Fibroblast of mammary gland (primary cell): ENCODE results near the gene NHSL2.
"Not testable (repeated sequence)": the region's sequence is repeated elsewhere in the genome, so short reads cannot be mapped to it uniquely, and the experiment has no call there.

ENCODE experiments used
- DNase-seq: peaks from one replicate; pipeline ENCODE4 v3.0.0-alpha.2; 2010; ENCODE audit warnings: low read depth
- H3K4me3 ChIP-seq: 2 replicates; pipeline ENCODE4 v1.5.1; 2011; ENCODE audit warnings: low read depth, mild to moderate bottlenecking, low read length, moderate library complexity; ENCODE audit not compliant: control insufficient read depth
- CTCF ChIP-seq: conservative IDR thresholded peaks from 2 replicates; pipeline ENCODE4 v1.5.1; 2011; ENCODE audit warnings: low read depth, low read length, inconsistent platforms; ENCODE audit not compliant: control insufficient read depth, insufficient read depth

Gene NHSL2

GRCh38 chrX:72165551-72165950, 254.9 kb downstream of the NHSL2 start:
- no peak for DNase-seq
- no peak overlapping the region for H3K4me3 ChIP-seq
- no peak for TF ChIP-seq CTCF

- peak; percentile 11 for DNase-seq
- TF ChIP-seq CTCF = no peak
- H3K4me3 ChIP-seq = no peak overlapping the region
These were observed 258.5 kb downstream of the NHSL2 start for GRCh38 chrX:72169008-72169728.

- DNase-seq, H3K4me3 ChIP-seq: not testable (repeated sequence)
These were observed 265.6 kb downstream of the NHSL2 start for GRCh38 chrX:72176289-72176688.

- H3K4me3 ChIP-seq = no peak overlapping the region
- no peak for DNase-seq
- no peak for TF ChIP-seq CTCF
These were observed 266.3 kb downstream of the NHSL2 start for GRCh38 chrX:72176981-72177380.

- no peak for TF ChIP-seq CTCF
- no peak for DNase-seq
- no peak overlapping the region for H3K4me3 ChIP-seq
These were observed 269.9 kb downstream of the NHSL2 start for GRCh38 chrX:72180539-72180938.

GRCh38 chrX:72181178-72182125, 270.8 kb downstream of the NHSL2 start, which contains the start of gene PIN4:
Gene PIN4, plus strand, starts transcription at chrX:72181757. Its CDS starts 29 bp downstream, at chrX:72181786.
- peak within 1 kb of the TSS; percentile 89 for H3K4me3 ChIP-seq
- peak; percentile 96 for DNase-seq

More at GRCh38 chrX:72181178-72182125, 270.8 kb downstream of the NHSL2 start, which contains the start of gene PIN4:
- TF ChIP-seq CTCF = no peak
